NCI-H460 (cell line): ENCODE results near the gene KRT15. TPM values are rescaled to one million over a fixed set of nuclear protein-coding genes. Genes with fewer than 3 reads are reported as not detected.
A peak's percentile ranks its signal among the peaks of the same experiment; 100 is the strongest.

ENCODE experiments used
- DNase-seq: peaks from one replicate; pipeline ENCODE4 v3.0.0-alpha.2; 2016; ENCODE audit warnings: low read depth; ENCODE audit errors: extremely low read depth
- polyA plus RNA-seq: library from polyadenylated mRNA; depleted of rRNA; stranded (reverse); fragments of >200 nt; gene quantifications from 2 replicates; pipeline ENCODE4 v1.2.3, GENCODE V29; 2014; cell fraction: nucleus; rRNA removed
- total RNA-seq: library from RNA; depleted of rRNA; stranded (reverse); fragments of >200 nt; shearing (Covaris generic); gene quantifications from 2 replicates; pipeline ENCODE4 v1.2.3, GENCODE V29; 2014; rRNA removed

KRT15 gene
- 3.7 and 6.0 TPM in 2 replicates for total RNA-seq
- polyA plus RNA-seq = 4.4 and 5.8 TPM in 2 replicates

DNA sequence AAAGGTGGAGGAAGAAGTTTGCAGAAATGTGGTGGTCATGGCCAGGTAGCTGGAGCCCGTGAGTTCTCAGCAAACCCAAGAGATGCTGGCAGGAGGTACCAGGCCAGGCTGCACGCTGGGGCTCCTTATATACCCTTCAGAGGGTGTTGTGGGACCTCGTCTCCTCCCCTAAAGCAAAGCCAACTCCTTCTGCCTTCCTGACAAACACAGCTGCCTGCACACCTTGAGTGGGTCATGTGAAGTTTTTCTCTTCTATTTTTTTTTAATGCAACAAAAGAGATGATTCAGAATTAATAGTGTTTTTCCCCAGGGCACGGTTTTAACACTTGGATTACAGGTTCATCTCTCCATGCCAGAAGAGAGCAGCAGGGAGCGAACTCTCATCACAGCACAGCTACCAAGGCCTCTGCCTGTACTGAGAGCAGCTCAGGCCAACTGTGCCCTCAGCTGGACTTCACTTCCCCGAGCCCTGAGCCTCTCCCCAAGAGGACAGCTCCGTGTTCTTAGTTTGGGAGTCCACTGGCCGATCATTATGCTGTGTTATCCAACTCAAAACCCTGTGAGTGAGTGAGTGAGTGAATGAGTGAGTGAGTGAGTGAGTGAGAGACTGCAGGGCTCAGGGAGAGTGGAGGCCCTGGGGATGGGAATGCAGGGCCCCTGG, at the start of gene KRT15:
KRT15 (minus strand) TSS at position 102 of the 661 bp plus-strand sequence; CDS start at position 39, 63 bp downstream.
- no peak for DNase-seq

DNA sequence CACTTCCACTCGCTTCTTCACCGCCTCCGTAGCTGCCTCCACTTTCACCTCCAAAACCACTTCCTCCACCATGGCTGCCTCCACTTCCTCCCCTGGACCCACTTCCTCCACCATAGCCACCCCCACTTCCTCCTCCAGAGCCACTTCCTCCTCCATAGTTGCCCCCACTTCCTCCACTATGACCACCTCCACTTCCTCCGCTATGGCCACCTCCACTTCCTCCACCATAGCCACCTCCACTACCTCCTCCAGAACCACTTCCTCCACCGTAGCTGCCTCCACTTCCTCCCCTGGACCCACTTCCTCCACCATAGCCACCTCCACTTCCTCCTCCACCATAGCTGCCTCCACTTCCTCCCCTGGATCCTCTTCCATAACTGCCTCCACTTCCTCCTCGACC, 48.6 kb upstream of the KRT15 start:
- DNase-seq = no peak

DNA sequence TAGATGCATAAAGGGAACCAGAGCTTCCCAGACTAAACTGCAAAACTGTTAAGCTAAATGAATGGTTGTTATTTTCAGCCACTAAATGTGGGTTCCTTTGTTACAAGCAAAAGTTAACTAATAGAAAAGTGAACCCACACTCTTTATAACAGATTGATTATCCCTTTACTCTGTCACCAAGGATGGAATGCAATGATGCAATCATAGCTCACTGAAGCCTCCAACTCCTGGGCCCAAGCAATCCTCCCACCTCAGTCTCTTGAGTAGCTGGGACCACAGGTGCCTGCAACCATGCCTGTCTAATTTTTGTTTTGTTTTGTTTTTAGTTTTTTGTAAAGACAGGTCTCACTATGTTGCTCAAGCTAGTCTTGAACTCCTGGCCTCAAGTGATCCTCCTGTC, 46.6 kb upstream of the KRT15 start:
- no peak for DNase-seq

DNA sequence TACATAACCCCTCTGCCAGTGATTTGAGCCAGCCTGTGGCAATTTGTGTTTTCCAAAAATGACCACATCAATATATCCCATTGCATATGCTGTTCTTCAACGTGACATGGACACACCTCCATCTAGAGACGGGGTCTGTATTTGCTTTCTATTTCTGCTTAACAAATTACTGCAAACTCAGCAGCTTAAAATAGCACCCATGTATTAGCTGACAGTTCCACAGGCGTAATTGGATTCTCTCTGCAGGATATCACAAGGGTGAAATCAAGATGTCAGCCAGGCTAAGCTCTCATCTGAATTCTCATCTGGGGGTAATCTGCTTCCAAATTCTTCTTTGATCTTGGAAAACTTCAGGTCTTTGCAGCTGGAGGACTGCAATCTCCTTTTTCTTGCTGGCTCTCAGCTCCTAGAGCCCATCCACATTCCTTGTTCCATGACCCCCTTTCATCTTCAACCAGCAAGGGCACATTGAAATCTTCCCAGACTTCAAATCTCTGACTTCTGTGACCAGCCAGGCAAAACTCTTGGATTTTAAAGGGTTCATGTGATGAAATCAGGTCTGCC, 45.0 kb upstream of the KRT15 start:
- no peak for DNase-seq

DNA sequence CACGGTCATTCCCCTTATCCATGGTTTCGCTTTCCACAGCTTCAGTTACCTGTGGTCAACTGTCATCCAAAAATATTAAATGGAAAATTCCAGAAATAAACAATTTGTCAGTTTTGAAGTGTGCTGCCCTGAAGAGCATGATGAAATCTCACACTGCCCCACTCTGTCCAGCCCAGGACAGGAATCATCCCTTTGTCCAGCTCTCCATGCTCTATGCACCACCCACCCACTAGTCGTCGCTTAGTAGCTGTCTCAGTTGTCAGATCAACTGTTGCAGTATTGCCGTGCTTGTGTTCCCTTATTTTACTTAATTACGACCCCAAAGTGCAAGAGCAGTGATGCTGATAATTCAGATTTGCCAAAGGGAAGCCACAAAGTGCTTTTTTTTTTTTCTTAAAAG, 42.9 kb upstream of the KRT15 start:
- no peak for DNase-seq

DNA sequence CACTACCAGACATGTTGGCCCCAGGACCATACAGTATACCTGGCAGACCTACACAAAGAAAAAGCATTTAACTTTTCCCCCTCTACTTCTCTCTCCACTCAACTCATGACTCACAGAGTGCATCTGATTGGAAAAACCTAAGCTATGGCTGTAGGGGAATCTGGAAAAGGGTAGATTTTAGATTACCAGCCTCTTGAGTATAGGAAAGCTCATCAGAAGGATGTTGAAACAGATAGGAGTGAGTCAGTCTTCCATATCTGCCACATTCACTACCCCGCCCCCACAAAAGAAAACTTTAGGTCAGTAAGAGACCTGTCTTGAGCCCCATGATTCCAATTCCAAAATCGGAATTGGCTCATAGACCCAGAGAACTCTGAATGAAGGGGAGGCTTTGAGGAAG, 40.9 kb upstream of the KRT15 start:
- DNase-seq = no peak

DNA sequence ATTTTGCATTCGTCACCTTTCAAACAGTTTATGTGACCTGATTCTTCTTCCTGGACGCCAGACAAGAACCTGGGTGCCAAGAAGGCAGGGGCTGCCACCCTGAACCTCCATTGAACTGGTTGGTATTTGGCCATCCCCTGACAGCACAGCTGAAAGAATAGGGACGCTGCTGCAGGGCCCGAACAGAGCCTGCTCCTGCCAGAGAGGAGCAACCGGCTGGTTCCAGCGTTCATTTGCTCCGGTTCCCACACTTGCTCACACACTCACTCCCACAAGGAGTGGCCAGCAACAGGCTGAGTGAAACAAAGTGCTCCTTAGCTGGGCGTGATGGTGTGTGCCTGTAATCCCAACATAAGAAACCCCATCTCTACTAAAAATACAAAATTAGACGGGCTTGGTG, 38.2 kb upstream of the KRT15 start:
- no peak for DNase-seq

DNA sequence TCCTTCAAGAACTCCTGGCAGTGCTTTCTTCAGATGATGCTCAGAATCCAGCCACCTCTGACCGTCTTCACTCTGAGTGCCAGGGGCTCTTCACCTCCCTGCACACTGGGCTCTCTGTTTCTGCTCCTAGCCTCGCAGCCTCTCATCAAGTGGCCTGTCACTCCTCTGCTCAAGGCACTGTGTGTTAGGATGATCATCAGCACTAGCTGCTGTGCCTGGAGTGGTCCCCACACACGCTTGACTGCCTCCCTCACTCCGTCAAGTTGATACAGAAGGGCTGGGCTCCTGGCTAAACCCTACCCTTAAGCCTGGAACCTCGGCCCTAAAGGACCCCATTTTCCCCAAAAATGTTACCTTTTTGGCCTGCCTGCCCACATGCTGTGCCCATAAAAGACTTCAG, 37.6 kb upstream of the KRT15 start:
- no peak for DNase-seq

DNA sequence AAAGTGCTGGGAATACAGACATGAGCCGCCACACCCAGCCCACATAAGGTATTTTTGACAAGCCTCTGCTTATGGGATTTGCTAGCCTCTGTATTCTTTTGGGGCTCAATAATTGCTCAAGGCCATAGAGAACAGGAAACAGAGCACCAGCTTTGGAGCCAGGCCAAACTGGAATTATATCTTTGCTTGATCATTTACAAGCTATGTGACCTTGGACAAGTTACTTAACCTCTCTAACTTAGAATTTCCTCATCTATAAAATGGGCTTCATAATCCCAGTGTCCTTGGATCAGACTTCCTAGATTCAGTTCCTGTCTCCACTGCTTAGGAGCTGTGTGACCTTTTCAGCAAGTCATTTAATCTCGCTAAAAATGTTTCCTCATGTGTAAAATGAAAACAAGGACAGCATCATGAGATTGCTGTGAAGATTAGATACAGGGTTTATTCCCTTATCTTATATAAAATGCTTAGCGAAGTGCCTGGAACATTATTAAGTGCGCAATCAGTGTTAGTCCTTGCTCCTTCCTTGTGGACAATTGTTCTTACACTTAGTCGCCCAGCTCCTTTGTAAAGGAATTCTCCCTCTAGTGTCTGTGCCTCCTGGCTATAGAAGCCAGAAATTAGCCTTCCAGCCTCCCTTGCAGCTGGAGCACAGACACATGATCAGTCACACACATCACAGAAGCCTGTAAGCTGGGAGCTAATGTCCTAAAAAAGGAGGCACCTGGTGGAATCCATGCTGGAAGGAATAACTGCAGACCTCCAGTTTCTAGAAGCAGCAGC, 36.6 kb upstream of the KRT15 start:
- no peak for DNase-seq

DNA sequence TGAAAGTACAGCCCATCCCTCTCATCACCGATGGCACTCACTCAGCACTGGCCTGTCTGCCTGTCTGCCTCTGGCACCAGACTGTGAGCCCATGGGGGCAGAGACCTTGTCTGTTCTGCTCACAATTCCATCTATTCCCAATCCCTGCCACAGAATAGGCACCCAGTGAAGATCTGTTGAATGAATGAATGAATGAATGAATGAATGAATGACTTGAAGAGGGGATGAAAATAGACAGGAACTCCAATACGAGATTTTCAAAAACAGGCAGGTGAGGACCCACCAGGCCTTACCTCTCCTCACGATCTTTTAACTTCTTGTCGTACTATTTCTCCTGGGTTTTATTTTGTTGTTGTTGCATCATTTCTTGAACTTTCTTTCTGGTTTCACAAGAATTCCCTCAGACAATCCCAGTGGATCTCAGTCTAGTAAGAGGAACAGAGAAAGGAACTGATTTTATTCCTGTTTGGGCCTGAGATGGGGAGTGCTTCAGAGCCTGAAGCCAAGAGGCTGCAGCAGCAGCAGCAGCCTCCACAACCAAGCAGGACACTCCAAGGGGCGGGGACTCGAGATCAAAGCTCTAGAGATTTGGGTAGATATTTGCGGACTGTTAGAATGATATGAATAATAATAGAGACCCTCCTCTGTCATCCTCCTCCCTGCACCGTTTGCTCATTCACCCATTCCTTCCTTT, 35.4 kb upstream of the KRT15 start:
- DNase-seq = no peak

DNA sequence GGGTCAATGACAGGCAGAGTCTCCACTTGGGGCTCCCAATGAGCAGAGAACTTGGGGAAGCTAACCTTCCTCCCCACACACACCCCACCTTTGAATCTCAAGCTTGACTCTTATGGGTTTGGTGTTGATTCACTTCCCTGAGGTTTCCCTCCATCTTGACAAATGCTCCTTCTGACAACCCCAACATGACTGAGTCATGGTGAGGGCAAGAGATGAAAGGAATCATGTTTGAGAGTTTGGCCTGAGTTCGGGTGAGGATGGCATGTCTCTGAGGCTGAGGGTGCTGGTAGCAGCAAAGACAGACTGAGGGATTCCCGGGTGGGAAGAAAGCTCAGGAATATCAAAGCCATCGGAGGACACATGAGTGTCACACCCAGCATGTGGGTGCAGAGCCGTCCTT, 34.5 kb upstream of the KRT15 start:
- DNase-seq = no peak

DNA sequence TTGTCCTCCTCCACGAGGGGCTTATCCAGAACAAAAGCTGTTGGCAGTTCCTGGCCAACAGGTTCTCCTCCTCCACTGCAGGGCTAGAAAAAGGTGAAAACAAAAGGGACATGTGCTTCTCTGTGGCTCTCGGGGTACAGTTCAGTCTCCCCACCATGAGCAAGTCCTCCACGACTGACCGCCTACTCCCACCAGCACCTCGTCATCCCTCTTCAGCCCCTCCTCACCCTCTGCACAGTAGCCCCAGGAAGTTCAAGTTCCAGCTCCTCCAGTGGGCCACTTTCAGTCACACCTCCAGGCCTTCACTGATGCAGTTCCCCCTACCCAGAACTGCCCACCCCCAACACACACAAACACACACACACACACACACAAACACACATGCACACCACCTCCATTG, 33.8 kb upstream of the KRT15 start:
- DNase-seq = no peak

DNA sequence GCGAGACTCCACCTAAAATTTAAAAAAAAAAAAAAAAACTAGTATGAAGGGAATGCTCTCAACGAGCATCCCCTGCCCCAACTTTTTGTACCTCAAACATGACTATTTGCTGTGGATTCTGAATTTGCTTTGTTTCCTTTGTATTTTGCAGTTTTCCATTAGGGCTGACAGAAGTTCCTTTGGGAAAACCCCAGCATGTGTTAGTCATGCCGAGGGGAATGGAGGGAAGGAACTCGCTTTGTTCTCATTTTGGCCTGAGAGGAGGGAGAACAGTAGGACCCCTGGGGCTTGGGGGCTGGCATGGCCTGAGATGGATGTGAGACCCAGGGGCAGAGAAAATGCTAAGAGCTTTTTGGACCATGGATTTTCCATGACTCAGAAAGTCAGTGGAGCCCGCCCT, 32.7 kb upstream of the KRT15 start:
- DNase-seq = no peak

DNA sequence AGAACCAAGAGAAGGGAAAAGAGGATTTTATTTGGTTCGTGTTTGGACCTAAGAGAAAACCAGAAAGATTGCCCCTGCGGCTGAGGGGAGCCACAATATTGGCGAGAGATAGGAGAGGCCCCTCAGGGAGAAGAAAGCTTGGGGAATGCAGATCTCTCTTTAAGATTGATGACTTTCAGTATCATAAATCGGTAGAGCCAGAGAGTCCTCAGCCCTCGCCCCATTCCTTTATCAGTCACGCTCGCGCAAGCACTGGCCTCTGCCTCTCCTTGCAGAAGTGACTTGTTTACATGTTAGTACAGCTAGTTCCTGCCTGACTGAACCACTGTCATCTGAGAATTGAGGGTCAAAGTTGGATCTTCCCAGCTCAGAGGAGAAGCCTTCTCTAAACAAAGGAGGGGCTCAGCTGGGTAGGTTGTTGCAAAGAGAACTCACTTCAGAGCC, 30.9 kb upstream of the KRT15 start:
- DNase-seq = no peak

DNA sequence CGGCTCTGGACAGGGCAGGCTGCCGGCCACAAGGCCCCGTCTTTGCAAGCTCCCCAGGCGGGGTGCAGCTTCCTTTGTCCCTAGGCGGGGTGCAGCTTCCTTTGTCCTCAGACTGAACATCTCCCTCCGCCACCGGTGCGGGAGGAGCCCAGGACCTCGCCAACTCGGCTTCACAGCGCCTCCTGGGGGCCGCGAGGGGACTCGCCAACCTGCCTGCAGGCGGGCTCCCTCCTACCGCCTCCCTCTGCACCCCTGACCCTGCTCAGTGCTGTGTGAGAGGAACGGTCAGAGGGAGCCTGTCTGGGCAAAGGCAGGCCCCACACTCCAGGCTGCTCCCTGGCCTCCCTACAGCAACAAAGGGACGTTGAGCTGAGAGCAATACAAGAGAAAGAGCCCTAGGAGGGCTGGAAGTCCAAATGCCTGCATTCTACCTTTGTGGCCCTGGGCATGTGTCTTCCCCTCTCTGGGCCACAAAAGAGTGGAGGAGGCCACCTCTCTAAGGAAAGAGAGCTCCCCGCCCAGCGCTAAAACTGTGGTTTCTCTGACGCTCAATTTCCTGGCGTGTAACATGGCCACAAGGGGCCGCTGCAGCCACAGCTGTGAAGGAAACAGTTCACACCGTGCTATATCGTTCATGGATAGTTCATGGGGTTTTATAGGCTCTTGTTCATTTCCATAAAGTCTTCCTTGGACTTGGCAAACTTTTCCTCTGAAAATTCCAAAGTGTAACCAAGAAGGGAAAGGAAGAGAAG, 30.3 kb upstream of the KRT15 start:
- DNase-seq = peak; percentile 89

DNA sequence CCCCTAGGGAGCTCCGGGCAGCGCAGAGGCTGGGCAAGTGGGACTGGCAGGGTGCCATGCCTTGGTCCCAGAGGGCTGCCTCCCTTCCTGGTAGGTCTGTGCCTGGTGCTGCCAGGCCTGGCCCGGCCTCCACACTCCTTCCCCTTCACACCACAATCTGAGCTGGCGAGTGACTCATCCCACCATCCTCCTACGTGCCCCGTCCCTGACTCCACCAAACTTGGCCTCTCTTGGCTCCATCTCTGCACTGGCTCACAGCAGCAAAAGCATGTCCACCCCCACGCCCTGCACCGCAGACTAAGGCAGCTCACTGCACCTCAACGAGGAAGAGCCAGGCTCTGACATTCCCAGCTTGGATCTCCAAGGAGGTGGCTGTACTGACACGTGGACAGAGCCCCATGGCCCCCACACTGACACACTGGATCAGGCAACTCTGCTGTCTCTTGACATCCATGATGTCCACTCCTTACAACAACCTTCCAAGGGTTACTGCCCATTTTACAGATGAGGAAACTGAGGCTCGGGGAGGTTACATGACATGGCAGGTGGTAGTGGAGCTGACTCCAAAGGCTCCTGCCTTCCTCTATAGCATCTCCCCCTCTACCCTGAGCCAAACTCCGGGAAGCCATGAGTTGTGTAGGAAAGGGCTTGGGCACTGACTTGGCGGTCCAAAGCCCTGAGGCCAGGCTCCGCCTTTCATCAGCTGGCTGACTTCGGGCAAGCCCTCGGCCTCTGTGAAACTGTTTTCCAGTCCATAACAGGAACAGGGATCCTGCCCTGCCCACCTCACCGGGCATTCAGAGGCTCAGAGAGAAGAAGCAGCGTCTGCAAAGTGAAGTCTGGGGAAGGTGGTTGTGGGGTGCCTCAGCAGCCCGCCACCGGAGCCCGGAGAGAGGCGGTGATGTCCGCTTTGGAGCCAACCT, 29.5 kb upstream of the KRT15 start:
- DNase-seq = peak; percentile 95

DNA sequence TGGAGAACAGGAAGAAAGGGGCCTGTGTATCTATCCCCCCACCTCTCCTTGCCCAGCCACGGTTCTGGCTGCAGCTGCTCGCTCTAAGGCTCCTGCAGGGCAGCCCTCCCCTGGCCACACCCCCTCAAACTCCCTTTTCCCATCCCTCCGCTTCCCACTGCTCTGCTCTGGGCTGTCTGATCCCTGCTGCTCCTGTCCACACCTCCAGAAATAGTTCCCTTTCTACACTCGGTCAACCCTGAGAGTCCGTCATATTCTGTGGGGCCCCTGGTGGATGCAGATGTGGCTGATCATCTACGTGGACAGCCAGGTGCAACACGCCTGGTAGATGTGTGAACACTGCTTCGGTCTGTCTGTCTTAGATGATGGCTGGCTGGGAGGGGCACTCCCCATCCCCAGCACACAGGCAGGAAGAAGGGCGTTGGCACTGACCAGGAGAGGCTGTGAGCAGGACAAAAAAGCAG, 28.7 kb upstream of the KRT15 start:
- DNase-seq = no peak

DNA sequence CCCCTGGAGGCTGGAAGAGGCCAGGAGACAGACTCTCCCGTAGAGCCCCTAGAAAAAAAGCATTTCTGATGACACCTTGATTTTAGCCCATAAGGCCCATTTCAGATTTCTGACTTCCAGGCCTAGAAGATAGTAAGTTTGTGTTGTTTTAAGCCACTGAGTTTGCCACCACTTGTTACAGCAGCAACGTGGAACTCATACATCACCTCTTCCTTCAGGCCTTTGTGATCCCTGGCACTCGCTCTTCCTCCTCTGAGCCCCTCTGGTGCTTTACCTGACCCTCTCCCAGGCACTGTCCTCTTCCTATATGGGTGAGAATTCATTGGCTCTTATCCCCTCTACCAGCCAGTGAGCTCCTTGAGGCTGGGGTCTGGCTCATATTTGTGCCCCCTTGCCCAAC, 28.1 kb upstream of the KRT15 start:
- no peak for DNase-seq

DNA sequence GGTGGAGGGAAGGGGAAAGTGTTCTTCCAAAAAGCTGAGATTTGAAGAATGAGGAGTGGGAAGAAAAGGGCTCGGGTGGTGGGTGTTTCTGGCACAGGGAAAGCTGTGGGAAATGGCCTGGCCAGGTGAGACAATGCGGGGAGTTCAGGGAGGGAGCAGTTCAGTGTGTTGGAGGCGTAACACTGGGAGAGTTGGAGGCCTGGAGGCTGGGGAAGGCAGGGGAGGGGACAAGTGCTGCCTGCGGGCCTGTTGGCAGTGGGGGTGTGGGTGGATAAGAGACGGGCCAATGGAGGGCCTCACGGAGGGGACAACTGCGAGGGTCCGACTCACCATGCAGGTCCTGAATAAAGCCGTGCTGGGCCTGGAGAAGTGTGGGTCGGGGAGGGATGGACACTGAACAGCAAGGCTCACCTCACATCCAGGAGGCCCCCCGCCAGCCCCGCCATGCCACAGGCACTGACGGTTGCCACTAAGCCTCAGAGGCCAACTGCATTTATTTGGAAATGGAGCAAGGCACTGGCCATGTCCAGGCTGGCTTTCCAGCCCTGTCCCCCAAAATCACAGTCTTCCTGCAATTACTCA, 27.2 kb upstream of the KRT15 start:
- DNase-seq = no peak
